NK-92 (cell line): ENCODE data around the gene KRTAP5-5.
"Not testable (repeated sequence)": the region's sequence is repeated elsewhere in the genome, so short reads cannot be mapped to it uniquely, and the experiment has no call there.

Experiments used
- DNase-seq: peaks from one replicate; lab custom pipeline; 2025; ENCODE audit not compliant: unreplicated experiment; lab: John Stamatoyannopoulos, UW

Gene KRTAP5-5

GRCh38 chr11:1629326-1630185 is at the start of gene KRTAP5-5:
Gene KRTAP5-5, plus strand, starts transcription at chr11:1629775. Its CDS starts 66 bp downstream, at chr11:1629841.
- no peak for DNase-seq

- DNase-seq = no peak
Measured at GRCh38 chr11:1581976-1582375, 47.6 kb upstream of the KRTAP5-5 start.

GRCh38 chr11:1582909-1583308 is 46.7 kb upstream of the KRTAP5-5 start:
- not testable (repeated sequence) for DNase-seq

GRCh38 chr11:1584661-1585370 is 44.8 kb upstream of the KRTAP5-5 start, which contains the start of gene KRTAP5-1:
Gene KRTAP5-1, minus strand, starts transcription at chr11:1585283. Its CDS starts 34 bp downstream, at chr11:1585249.
- not testable (repeated sequence) for DNase-seq

- DNase-seq = no peak
Measured at GRCh38 chr11:1586699-1587098, 42.9 kb upstream of the KRTAP5-5 start.

GRCh38 chr11:1589191-1589963 is 40.2 kb upstream of the KRTAP5-5 start:
- not testable (repeated sequence) for DNase-seq

- no peak for DNase-seq
Measured at GRCh38 chr11:1589996-1590395, 39.6 kb upstream of the KRTAP5-5 start.

GRCh38 chr11:1592628-1593027 is 36.9 kb upstream of the KRTAP5-5 start:
- DNase-seq = no peak

GRCh38 chr11:1595994-1596575 is 33.5 kb upstream of the KRTAP5-5 start:
- DNase-seq = not testable (repeated sequence)

GRCh38 chr11:1596576-1597121 is 32.9 kb upstream of the KRTAP5-5 start:
- not testable (repeated sequence) for DNase-seq

- no peak for DNase-seq
Measured at GRCh38 chr11:1597331-1597993, 32.1 kb upstream of the KRTAP5-5 start.

GRCh38 chr11:1597994-1598380 is 31.6 kb upstream of the KRTAP5-5 start, which contains the start of gene KRTAP5-2:
Gene KRTAP5-2, minus strand, starts transcription at chr11:1598294. Its CDS starts 44 bp downstream, at chr11:1598250.
- no peak for DNase-seq

GRCh38 chr11:1598406-1598805 is 31.2 kb upstream of the KRTAP5-5 start:
- DNase-seq = not testable (repeated sequence)

GRCh38 chr11:1598816-1599215 is 30.8 kb upstream of the KRTAP5-5 start:
- no peak for DNase-seq

- no peak for DNase-seq
Measured at GRCh38 chr11:1600626-1601025, 28.9 kb upstream of the KRTAP5-5 start.

- DNase-seq = not testable (repeated sequence)
Measured at GRCh38 chr11:1601663-1602062, 27.9 kb upstream of the KRTAP5-5 start.

GRCh38 chr11:1603629-1604028 is 25.9 kb upstream of the KRTAP5-5 start:
- no peak for DNase-seq

- DNase-seq = no peak
Measured at GRCh38 chr11:1604181-1604580, 25.4 kb upstream of the KRTAP5-5 start.

- no peak for DNase-seq
Measured at GRCh38 chr11:1604711-1605110, 24.9 kb upstream of the KRTAP5-5 start.

GRCh38 chr11:1605923-1606322 is 23.7 kb upstream of the KRTAP5-5 start:
- DNase-seq = not testable (repeated sequence)
